HepG2 (cell line): ENCODE results near the gene SEZ6. TPM values are rescaled to one million over a fixed set of nuclear protein-coding genes. Genes with fewer than 3 reads are reported as not detected.

ENCODE experiments used
- ATAC-seq: fragments of 200-7000 bp; cut with Tn5 transposase; 3 replicates; pipeline ENCODE4 v1.9.1; 2020; ENCODE audit warnings: mild to moderate bottlenecking, moderate library complexity
- BruUV-seq: library from RNA; stranded (reverse); fragments of 400-500 nt; replicated peaks from 2 replicates; lab custom pipeline; 2021; lab: Mats Ljungman, UMichigan
- CTCF ChIA-PET: fragments of 300-600 bp; formaldehyde crosslinking; extraction: SDS; loops from one replicate; lab custom pipeline; 2021; ENCODE audit warnings: low total read pairs, inconsistent platforms, low intra/inter-chr PET ratio; lab: Yijun Ruan, JAX
- POLR2A ChIA-PET: fragments of 350-600 bp; sonication (Branson Sonifier 250); formaldehyde crosslinking; loops from one replicate; lab custom pipeline; 2020; ENCODE audit warnings: antibody characterized with exemption, inconsistent platforms; lab: Yijun Ruan, JAX
- DNase-seq: peaks from one replicate; pipeline ENCODE4 v3.0.0-alpha.2; 2015; ENCODE audit warnings: low spot score
- FAIRE-seq: peaks from 3 replicates; lab custom pipeline; 2011; peaks lifted over from hg19 to GRCh38; lab: Jason Lieb, UNC
- H2AFZ ChIP-seq: one replicate; pipeline ENCODE4 v1.6.1; 2011; ENCODE audit warnings: low read length, inconsistent platforms
- H3K27ac ChIP-seq: fragments of 300-600 bp; 3 replicates; pipeline ENCODE4 v1.8.0; 2011; ENCODE audit warnings: mixed run types, mild to moderate bottlenecking, mixed read lengths, low read length, inconsistent platforms; ENCODE audit not compliant: insufficient read depth; ENCODE audit errors: extremely low read length
- H3K27me3 ChIP-seq, 2 experiments: fragments of 200-600 bp in 1 of 2; 2 replicates in 1 of 2; 3 replicates in 1 of 2; pipeline versions ENCODE4 v1.6.0 to v1.8.0; 2011; ENCODE audit warnings: low read length in 2 of 2, mild to moderate bottlenecking in 2 of 2, moderate library complexity in 2 of 2, inconsistent platforms in 1 of 2; ENCODE audit not compliant: insufficient read depth in 2 of 2, control insufficient read depth in 1 of 2
- H3K36me3 ChIP-seq, 2 experiments: fragments of 200-600 bp in 1 of 2; replicated peaks in 1 of 2; 2 replicates in 1 of 2; 3 replicates in 1 of 2; pipeline versions ENCODE4 v1.5.1 to v1.8.0; 2011; ENCODE audit warnings: low read length in 2 of 2, inconsistent platforms in 1 of 2; ENCODE audit not compliant: insufficient read depth in 2 of 2, control insufficient read depth in 1 of 2
- H3K4me1 ChIP-seq: 2 replicates; pipeline ENCODE4 v1.5.1; 2012; ENCODE audit warnings: low read length, inconsistent platforms; ENCODE audit not compliant: insufficient read depth
- H3K4me2 ChIP-seq: 2 replicates; pipeline ENCODE4 v1.6.0; 2011; ENCODE audit warnings: low read depth, low read length, inconsistent platforms
- H3K4me3 ChIP-seq, 3 experiments: fragments of 200-600 bp in 1 of 3; sonication (generic), shearing (Covaris generic) in 1 of 3; replicated peaks in 1 of 3; 2 replicates each; pipeline ENCODE4 v1.5.1; 2011 to 2016; ENCODE audit warnings: low read length in 3 of 3, inconsistent platforms in 2 of 3, low read depth in 2 of 3, mild to moderate bottlenecking in 2 of 3, control low read depth in 1 of 3, mixed read lengths in 1 of 3; ENCODE audit not compliant: insufficient read depth in 1 of 3
- H3K79me2 ChIP-seq: one replicate; pipeline ENCODE4 v1.6.1; 2011; ENCODE audit warnings: low read length, inconsistent platforms; ENCODE audit not compliant: insufficient read depth
- H3K9ac ChIP-seq: 2 replicates; pipeline ENCODE4 v1.6.0; 2011; ENCODE audit warnings: mild to moderate bottlenecking, low read depth, low read length, inconsistent platforms; ENCODE audit not compliant: insufficient read depth
- H3K9me3 ChIP-seq: 2 replicates; pipeline ENCODE4 v1.5.1; 2012; ENCODE audit warnings: mild to moderate bottlenecking, low read length
- H4K20me1 ChIP-seq: 2 replicates; pipeline ENCODE4 v1.6.0; 2011; ENCODE audit warnings: inconsistent platforms, mild to moderate bottlenecking, low read length, moderate library complexity; ENCODE audit not compliant: insufficient read depth
- ISX ChIP-seq: sonication (generic); formaldehyde crosslinking; conservative IDR thresholded peaks from 2 replicates; pipeline ENCODE4 v1.5.0; 2020; ENCODE audit warnings: missing genetic modification reagents
- LCORL ChIP-seq, 2 experiments: fragments of 450-650 bp in 1 of 2; sonication (generic) in 1 of 2; formaldehyde crosslinking in 1 of 2; IDR thresholded peaks; 2 replicates each; pipeline versions ENCODE4 v1.5.0 to v1.6.1; 2017 to 2020; ENCODE audit warnings: antibody characterized with exemption in 1 of 2, missing genetic modification reagents in 1 of 2
- MIER3 ChIP-seq: IDR thresholded peaks from 2 replicates; pipeline ENCODE4 v1.6.1; 2016; ENCODE audit warnings: missing compliant biosample characterization, borderline replicate concordance
- SCMH1 ChIP-seq: sonication (generic); formaldehyde crosslinking; IDR thresholded peaks from 2 replicates; pipeline ENCODE4 v1.9.0; 2021; ENCODE audit warnings: missing genetic modification reagents, mild to moderate bottlenecking, borderline replicate concordance
- XRCC5 ChIP-seq: fragments of 200-400 bp; formaldehyde crosslinking; optimal IDR thresholded peaks from 2 replicates; pipeline ENCODE3; 2017; ENCODE audit warnings: mild to moderate bottlenecking, low read length
- ZFP41 ChIP-seq: sonication (generic); formaldehyde crosslinking; IDR thresholded peaks from 2 replicates; pipeline ENCODE4 v1.4.0; 2020; ENCODE audit warnings: mild to moderate bottlenecking, missing genetic modification reagents, borderline replicate concordance
- ZNF30 ChIP-seq: sonication (generic); formaldehyde crosslinking; IDR thresholded peaks from 2 replicates; pipeline ENCODE4 v1.5.0; 2020; ENCODE audit warnings: mild to moderate bottlenecking, missing genetic modification reagents
- ZNF354B ChIP-seq: sonication (generic); formaldehyde crosslinking; IDR thresholded peaks from 2 replicates; pipeline ENCODE4 v1.8.0; 2022; ENCODE audit warnings: mild to moderate bottlenecking, missing genetic modification reagents
- ZNF431 ChIP-seq: sonication (generic); formaldehyde crosslinking; IDR thresholded peaks from 2 replicates; pipeline ENCODE4 v1.9.0; 2022; ENCODE audit warnings: missing genetic modification reagents, low read depth, mild to moderate bottlenecking, borderline replicate concordance
- ZNF44 ChIP-seq: sonication (generic); formaldehyde crosslinking; IDR thresholded peaks from 2 replicates; pipeline ENCODE4 v1.5.1; 2020; ENCODE audit warnings: mild to moderate bottlenecking, missing genetic modification reagents
- ZNF775 ChIP-seq: sonication (generic); formaldehyde crosslinking; IDR thresholded peaks from 2 replicates; pipeline ENCODE4 v1.4.0; 2020; ENCODE audit warnings: missing genetic modification reagents, mild to moderate bottlenecking, moderate library complexity, borderline replicate concordance
- WGBS: methylation state at CpG from one replicate; pipeline ENCODE4 v1.1.6; 2017; ENCODE audit warnings: low lambda C conversion rate; 5-methylcytosine and 5-hydroxymethylcytosine counted together
- in situ Hi-C: cut with HindIII; loops from 2 replicates; pipeline ENCODE4 v1.10.0; 2017; ENCODE audit warnings: low pct_unique_long_range_greater_than_20kb; ENCODE audit not compliant: extremely low pct_ligation_motif_present
- intact Hi-C: fragments of 100-400 bp; cut with micrococcal nuclease; formaldehyde crosslinking; loops from one replicate; pipeline ENCODE4 v1.10.0; 2022; ENCODE audit not compliant: unreplicated experiment
- polyA plus RNA-seq, 8 experiments: library from polyadenylated mRNA; depleted of rRNA in 3 of 8; stranded (reverse) in 7 of 8; unstranded in 1 of 8; fragments of >200 nt; fragmentation: Illumina TruSeq in 4 of 8; extraction: Trizol in 4 of 8; gene quantifications; 2 replicates each; pipeline versions ENCODE4 v1.2.1 to v1.2.3, GENCODE V29; 2011 to 2016; ENCODE audit warnings: low read depth in 4 of 8, missing spikeins in 1 of 8, mixed read lengths in 1 of 8; ENCODE audit not compliant: insufficient read depth in 1 of 8
- total RNA-seq, 5 experiments: library from RNA; depleted of rRNA; stranded (reverse); fragments of >200 nt; fragmentation: Illumina TruSeq; extraction: Trizol; gene quantifications; 2 replicates each; pipeline ENCODE4 v1.2.3, GENCODE V29; 2016; ENCODE audit warnings: low read depth in 1 of 5

SEZ6 gene
- total and polyA plus RNA-seq, 2 of the 13 experiments (the other 11 are each of a cell fraction or from before 2014, with no cell fraction given), result not detected

- ChIA-PET POLR2A (no interaction called here), CTCF (no interaction called here)
- Histone ChIP-seq H4K20me1 (no peaks in the 10 kb centered on the region), H3K36me3 (no peaks in the 10 kb centered on the region), H3K4me2 (no peak overlapping the region), H3K9ac (no peak overlapping the region), H3K9me3 (no peaks in the 10 kb centered on the region), H2AFZ (no peak overlapping the region), H3K27me3 (peaks cover 8 to 86% of the 10 kb centered on the region in 2 experiments), H3K27ac (no peak overlapping the region), H3K79me2 (no peaks in the 10 kb centered on the region), H3K4me1 (peaks cover 29% of the 10 kb centered on the region), H3K4me3 (no peak overlapping the region)
- in situ Hi-C loops, result no loop called here
- DNase-seq, result no peak
- BruUV-seq, result no TSS peak
- 25% methylated on average over 2 of the region's 2 CpGs for WGBS
- peak; percentile 45; the same call in 2 of the 3 replicates for ATAC-seq
- no peak for TF ChIP-seq LCORL (IDR thresholded peaks at IDR 0.05)
- TF ChIP-seq LCORL (CRISPR knock-in tag; IDR thresholded peaks at IDR 0.05), result no peak
- TF ChIP-seq MIER3, result no peak
- no peak for TF ChIP-seq ISX
- TF ChIP-seq SCMH1, result no peak
- no peak for TF ChIP-seq ZNF775 (CRISPR knock-in tag)
- no peak for TF ChIP-seq ZFP41 (CRISPR knock-in tag)
- TF ChIP-seq ZNF354B (CRISPR knock-in tag), result no peak
- no peak for TF ChIP-seq ZNF44 (CRISPR knock-in tag)
- TF ChIP-seq ZNF431 (CRISPR knock-in tag), result no peak
- no peak for TF ChIP-seq XRCC5
- TF ChIP-seq ZNF30 (CRISPR knock-in tag), result no peak
- FAIRE-seq, result no peak
- intact Hi-C loops, result no loop called here
Measured at GRCh38 chr17:28973425-28973824, 32.4 kb downstream of the SEZ6 start.
